ENCODE results near the gene SERGEF. TPM values are rescaled to one million over a fixed set of nuclear protein-coding genes. Genes with fewer than 3 reads are reported as not detected.

SERGEF gene
- total RNA-seq, 4 donors from 2014 or later: 17.1 to 39.3 (median 33.1) TPM

- 96 to 97% methylated on average over 4 of the region's 4 CpGs for WGBS, 2 donors
- TF ChIP-seq POLR2A (IDR thresholded peaks at IDR 0.05) (no peak), CTCF (IDR thresholded peaks at IDR 0.05) (no peak)
- DNase-seq (ENCODE audit: low spot score in 2 of 2): no peak
- intact Hi-C loops (cut with DNase I; ENCODE audit: low total_unique reads): no loop called here
- no peak overlapping the region for H3K4me3 ChIP-seq (ENCODE audit: low read depth, poor library complexity, severe bottlenecking)
Measured at GRCh38 chr11:17802491-17802890, 210.4 kb downstream of the SERGEF start.

DNA sequence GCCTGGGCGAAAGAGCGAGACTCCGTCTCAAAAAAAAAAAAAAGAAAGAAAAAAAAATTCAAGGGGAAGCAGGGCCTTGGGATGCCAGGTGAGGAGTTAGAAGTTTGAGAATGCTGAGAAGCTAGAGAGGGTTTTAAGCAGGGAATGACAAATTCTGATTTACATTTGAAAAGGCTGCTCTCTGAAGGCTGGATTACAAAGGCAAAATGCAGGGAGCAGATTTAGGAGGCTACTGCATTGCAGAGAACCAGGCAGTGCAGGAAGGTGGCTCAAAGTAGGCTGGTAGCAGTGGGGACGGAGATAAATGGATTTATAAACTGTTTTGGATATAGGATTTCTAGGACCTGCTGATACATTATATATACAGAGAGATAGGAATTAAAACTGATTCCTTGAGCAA, 211.7 kb downstream of the SERGEF start:
- no peak for DNase-seq (ENCODE audit: low spot score in 2 of 2)
- intact Hi-C loops (cut with DNase I; ENCODE audit: low total_unique reads): no loop called here
- TF ChIP-seq POLR2A (IDR thresholded peaks at IDR 0.05) (no peak), CTCF (IDR thresholded peaks at IDR 0.05) (no peak)
- WGBS, 2 donors: 96 to 100% methylated on average over 4 of the region's 4 CpGs
- H3K4me3 ChIP-seq (ENCODE audit: low read depth, poor library complexity, severe bottlenecking): no peak overlapping the region

DNA sequence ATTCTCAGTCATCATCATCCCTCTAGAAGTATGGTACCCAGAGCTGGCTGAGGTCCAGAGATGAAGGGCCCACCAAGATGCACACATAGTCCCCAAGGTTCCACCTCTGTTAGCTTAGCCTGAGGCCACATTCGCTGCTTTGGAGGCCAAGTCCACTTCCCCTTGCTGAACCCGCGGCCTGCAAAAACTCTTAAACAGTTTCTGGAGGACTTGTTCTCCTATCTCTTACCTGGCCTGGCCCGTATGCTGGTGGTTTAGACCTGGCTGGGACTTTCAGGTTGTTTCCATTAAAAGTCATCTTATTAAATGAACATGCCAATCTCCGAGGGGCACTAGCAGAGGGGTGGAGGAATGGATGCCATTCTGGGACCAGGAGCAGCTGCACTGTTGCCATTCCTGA, 213.7 kb downstream of the SERGEF start:
- intact Hi-C loops (cut with DNase I; ENCODE audit: low total_unique reads): no loop called here
- 90 to 96% methylated on average over 5 of the region's 5 CpGs for WGBS, 2 donors
- TF ChIP-seq CTCF (IDR thresholded peaks at IDR 0.05) (no peak), POLR2A (IDR thresholded peaks at IDR 0.05) (no peak)
- H3K4me3 ChIP-seq (ENCODE audit: low read depth, poor library complexity, severe bottlenecking): no peak overlapping the region
- no peak for DNase-seq (ENCODE audit: low spot score in 2 of 2)

DNA sequence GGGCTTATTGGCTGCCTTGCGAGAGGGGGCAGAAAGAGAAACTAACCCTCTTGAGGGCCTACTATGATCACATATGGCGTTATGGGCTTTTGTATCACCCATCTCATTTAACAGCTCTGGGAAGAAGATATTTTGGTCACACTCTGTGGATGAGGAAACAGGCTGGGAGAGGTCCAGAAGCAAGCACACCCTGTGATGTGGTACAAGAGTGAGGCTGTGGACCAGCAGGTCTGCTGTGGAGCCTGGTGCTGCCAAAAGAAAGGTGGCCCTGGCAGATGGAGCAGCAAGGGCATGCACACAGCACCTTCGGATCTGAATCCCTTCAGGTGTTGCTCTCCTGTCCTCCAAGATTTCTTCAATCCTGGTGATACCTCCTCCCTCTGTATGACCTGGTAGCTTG, 214.1 kb downstream of the SERGEF start:
- TF ChIP-seq CTCF (IDR thresholded peaks at IDR 0.05): no peak
- TF ChIP-seq POLR2A (IDR thresholded peaks at IDR 0.05): no peak
- H3K4me3 ChIP-seq (ENCODE audit: low read depth, poor library complexity, severe bottlenecking): no peak overlapping the region
- WGBS, 2 donors: 59% methylated on average over 3 of the region's 3 CpGs
- no peak for DNase-seq (ENCODE audit: low spot score in 2 of 2)
- intact Hi-C loops (cut with DNase I; ENCODE audit: low total_unique reads): no loop called here

DNA sequence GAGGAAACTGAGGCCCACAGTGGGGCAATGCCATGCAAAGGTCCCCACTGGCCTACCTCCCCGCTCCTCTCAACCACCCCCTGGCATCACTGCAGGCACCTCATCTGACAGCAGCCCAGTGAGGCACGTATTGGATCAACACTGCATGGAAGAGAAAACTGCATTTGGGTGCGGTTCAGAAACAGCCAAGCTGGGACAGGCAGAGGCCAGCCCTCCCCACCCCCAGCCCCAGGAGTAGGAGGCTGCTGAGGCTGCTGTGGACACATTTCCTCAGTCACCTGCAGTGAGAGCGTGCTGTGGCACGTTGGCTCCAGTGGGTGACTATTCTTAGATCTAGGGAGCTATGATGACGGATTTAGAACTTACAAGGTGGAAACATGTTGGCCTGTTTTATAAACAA, 214.6 kb downstream of the SERGEF start:
- TF ChIP-seq POLR2A (IDR thresholded peaks at IDR 0.05) (no peak), CTCF (IDR thresholded peaks at IDR 0.05) (no peak)
- 48 to 54% methylated on average over 6 of the region's 6 CpGs for WGBS, 2 donors
- no peak overlapping the region for H3K4me3 ChIP-seq (ENCODE audit: low read depth, poor library complexity, severe bottlenecking)
- intact Hi-C loops (cut with DNase I; ENCODE audit: low total_unique reads): no loop called here
- peak in 1 of 2 donors; percentile 65 for DNase-seq (ENCODE audit: low spot score in 2 of 2)

GRCh38 chr11:17796154-17796553, 216.7 kb downstream of the SERGEF start:
- TF ChIP-seq CTCF (IDR thresholded peaks at IDR 0.05) (no peak), POLR2A (IDR thresholded peaks at IDR 0.05) (no peak)
- no peak overlapping the region for H3K4me3 ChIP-seq (ENCODE audit: low read depth, poor library complexity, severe bottlenecking)
- DNase-seq (ENCODE audit: low spot score in 2 of 2): no peak
- intact Hi-C loops (cut with DNase I; ENCODE audit: low total_unique reads): no loop called here
- 89 to 96% methylated on average over 2 of the region's 2 CpGs for WGBS, 2 donors
